ENCODE data around the gene CCDC57. TPM values are rescaled to one million over a fixed set of nuclear protein-coding genes. Genes with fewer than 3 reads are reported as not detected.

CCDC57 gene
- total and polyA plus RNA-seq, 10 donors, result 28.8 to 164 (median 51.9) TPM

GRCh38 chr17:82053130-82053529 lies 159.5 kb downstream of the CCDC57 start:
- intact Hi-C loops (cut with DNase I; ENCODE audit: low total_unique reads), result no loop called here
- Histone ChIP-seq H3K36me3 (peaks cover 0 to 70% (median 48%) of the 10 kb centered on the region in 6 donors), H3K4me3 (peak overlapping the region in 4 of 8 donors; percentile 77 to 94 (median 86)), H3K9me3 (no peaks in the 10 kb centered on the region), H3K4me1 (peaks cover 20 to 85% (median 44%) of the 10 kb centered on the region in 6 donors), H3K27ac (no peak overlapping the region), H3K27me3 (replicated peaks in 1 of 7) (no peaks in the 10 kb centered on the region)
- TF ChIP-seq POLR2AphosphoS5 (IDR thresholded peaks at IDR 0.05), result no peak
- TF ChIP-seq, protein P1, sequence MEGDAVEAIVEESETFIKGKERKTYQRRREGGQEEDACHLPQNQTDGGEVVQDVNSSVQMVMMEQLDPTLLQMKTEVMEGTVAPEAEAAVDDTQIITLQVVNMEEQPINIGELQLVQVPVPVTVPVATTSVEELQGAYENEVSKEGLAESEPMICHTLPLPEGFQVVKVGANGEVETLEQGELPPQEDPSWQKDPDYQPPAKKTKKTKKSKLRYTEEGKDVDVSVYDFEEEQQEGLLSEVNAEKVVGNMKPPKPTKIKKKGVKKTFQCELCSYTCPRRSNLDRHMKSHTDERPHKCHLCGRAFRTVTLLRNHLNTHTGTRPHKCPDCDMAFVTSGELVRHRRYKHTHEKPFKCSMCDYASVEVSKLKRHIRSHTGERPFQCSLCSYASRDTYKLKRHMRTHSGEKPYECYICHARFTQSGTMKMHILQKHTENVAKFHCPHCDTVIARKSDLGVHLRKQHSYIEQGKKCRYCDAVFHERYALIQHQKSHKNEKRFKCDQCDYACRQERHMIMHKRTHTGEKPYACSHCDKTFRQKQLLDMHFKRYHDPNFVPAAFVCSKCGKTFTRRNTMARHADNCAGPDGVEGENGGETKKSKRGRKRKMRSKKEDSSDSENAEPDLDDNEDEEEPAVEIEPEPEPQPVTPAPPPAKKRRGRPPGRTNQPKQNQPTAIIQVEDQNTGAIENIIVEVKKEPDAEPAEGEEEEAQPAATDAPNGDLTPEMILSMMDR (IDR thresholded peaks at IDR 0.05 in 8 of 11, conservative IDR thresholded peaks at IDR 0.05 in 3 of 11), result no peak
- no peak for TF ChIP-seq POLR2A (IDR thresholded peaks at IDR 0.05)
- DNase-seq, result peak; percentile 69
- WGBS, 5 donors, result 86 to 96% (median 92%) methylated on average over 10 to 19 of the region's 19 CpGs

DNA sequence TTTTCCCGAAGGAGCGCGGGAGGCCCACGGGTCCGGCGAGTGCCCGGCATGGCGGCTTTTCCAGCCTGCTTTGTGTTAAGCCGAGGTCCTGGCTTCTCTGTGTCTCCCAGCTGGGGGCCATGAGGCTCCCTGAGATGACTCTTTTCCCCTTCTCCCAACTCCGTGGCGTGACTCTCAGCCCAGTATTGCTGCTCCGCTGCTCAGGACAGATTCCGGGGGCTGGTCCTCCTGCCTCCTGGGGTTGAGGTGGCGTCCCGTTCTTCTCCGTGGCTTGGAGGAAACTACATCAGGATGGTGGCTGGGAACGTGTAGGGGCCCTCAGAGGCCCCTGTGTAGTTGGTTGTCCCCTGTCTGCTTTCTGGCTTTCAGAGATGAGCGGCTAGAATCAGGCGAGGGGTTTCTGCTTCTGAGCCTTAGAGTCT lies 160.0 kb downstream of the CCDC57 start:
- Histone ChIP-seq H3K4me1 (peaks cover 20 to 80% (median 44%) of the 10 kb centered on the region in 6 donors), H3K27ac (peak overlapping the region in 4 of 8 donors; percentile 58 to 83 (median 75)), H3K36me3 (peaks cover 0 to 70% (median 44%) of the 10 kb centered on the region in 6 donors), H3K9me3 (no peaks in the 10 kb centered on the region), H3K4me3 (peak overlapping the region; percentile 54 to 94 (median 78)), H3K27me3 (replicated peaks in 1 of 7) (no peaks in the 10 kb centered on the region)
- no peak for DNase-seq
- WGBS, 5 donors, result 29 to 49% (median 35%) methylated on average over 11 to 19 of the region's 19 CpGs
- TF ChIP-seq, protein P1 (IDR thresholded peaks at IDR 0.05 in 8 of 11, conservative IDR thresholded peaks at IDR 0.05 in 3 of 11), result no peak
- TF ChIP-seq POLR2AphosphoS5 (IDR thresholded peaks at IDR 0.05) (no peak), POLR2A (IDR thresholded peaks at IDR 0.05) (no peak)
- intact Hi-C loops (cut with DNase I; ENCODE audit: low total_unique reads), result no loop called here

DNA sequence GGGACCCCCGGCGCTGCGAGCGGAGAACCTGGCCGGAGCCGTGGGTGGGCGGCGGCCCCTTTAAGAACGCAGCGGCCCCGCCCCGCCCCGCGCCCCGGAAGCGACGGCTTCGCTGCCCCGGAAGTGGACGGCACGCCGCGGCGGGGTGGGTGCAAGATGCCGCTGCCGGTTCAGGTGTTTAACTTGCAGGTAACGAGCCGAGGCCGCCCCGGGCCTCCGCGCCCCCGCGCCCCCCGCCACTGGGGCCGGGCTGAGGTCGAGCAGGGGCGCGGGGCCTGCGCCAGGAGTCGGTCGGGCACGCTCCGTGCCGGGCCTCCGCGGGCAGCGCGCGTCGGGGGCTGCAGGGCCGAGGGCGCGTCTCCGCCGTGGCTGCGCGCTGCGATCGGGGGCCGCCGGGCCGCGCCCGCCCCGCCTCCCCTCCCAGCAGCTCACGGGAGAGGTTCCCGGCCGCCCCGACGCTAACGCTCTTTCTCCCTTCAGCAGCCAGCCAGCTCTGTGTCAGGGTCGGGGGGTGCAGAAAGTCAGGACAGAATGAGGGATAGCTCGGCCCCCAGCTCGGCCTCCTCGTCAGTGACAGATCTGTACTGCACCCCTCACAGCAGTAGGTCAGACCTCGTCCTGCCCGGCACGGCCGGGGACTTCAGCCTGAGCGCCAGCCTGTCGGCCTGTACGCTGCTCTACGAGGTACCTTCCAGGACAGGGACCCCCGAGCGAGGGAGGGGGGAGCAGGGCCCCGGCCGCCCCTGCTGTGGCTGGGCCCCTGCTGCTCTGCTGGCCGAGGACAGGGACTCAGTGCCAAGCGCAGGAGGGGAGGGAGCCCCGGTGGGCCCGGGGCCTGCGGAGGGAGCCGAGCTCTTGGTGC lies 160.6 kb downstream of the CCDC57 start, which contains the start of the genes GPS1 and RFNG:
TSS of gene GPS1 (plus strand) at position 123 of the 862 bp plus-strand sequence. CDS start at position 157, 34 bp downstream.
TSS of gene RFNG (minus strand) at position 36 of the 862 bp plus-strand sequence. CDS start 45 bp downstream, outside the sequence.
- peak within 1 kb of the TSS; percentile 69 to 94 (median 78) for H3K4me3 ChIP-seq
- peak within 1 kb of the TSS in 7 of 8 donors; percentile 46 to 86 (median 70) for H3K27ac ChIP-seq
- peaks cover 20 to 73% (median 42%) of the 10 kb centered on the region in 6 donors for H3K4me1 ChIP-seq
- TF ChIP-seq POLR2A (IDR thresholded peaks at IDR 0.05), result no peak
- peak; percentile 82 to 87 (median 84) for TF ChIP-seq POLR2AphosphoS5 (IDR thresholded peaks at IDR 0.05)
- TF ChIP-seq, protein P1 (IDR thresholded peaks at IDR 0.05 in 8 of 11, conservative IDR thresholded peaks at IDR 0.05 in 3 of 11), result no peak
- WGBS, 5 donors, result 0 to 1% (median 1%) methylated on average over 17 to 94 of the region's 94 CpGs
- H3K36me3 ChIP-seq, result peaks cover 0 to 70% (median 43%) of the 10 kb centered on the region in 6 donors
- DNase-seq, result peak; percentile 96
- intact Hi-C loops (cut with DNase I; ENCODE audit: low total_unique reads), result no loop called here
- no peaks in the 10 kb centered on the region for H3K9me3 ChIP-seq
- no peaks in the 10 kb centered on the region for H3K27me3 ChIP-seq (replicated peaks in 1 of 7)

Small RNA genes within 50 kb of the gene (microRNA-seq; reads per million reads assigned to microRNA genes)
- 0 to 0.72 (median 0.70) reads per million in 3 donors for gene MIR6787

Other genes starting within 250 kb of the CCDC57 start
- gene ASPSCR1, start 235.2 kb downstream of the CCDC57 start, total RNA-seq, result 10 to 100 TPM; 20.2 to 44.5 (median 26.0) TPM
- 10 to 100 TPM; 33.7 to 58.8 (median 55.5) TPM for gene ASPSCR1, start 235.2 kb downstream of the CCDC57 start, polyA plus RNA-seq
- 10 to 100 TPM; 25.4 to 36.0 (median 29.8) TPM for gene CENPX, start 190.0 kb downstream of the CCDC57 start, total RNA-seq
- gene CENPX, start 190.0 kb downstream of the CCDC57 start, polyA plus RNA-seq, result 10 to 100 TPM; 69.4 to 91.8 (median 79.0) TPM
- 10 to 100 TPM in 6 of 7 donors, 1 to 10 TPM in 1; 7.5 to 13.7 (median 11.5) TPM for gene LRRC45, start 189.5 kb downstream of the CCDC57 start, total RNA-seq
- gene LRRC45, start 189.5 kb downstream of the CCDC57 start, polyA plus RNA-seq, result 10 to 100 TPM; 13.6 to 23.4 (median 20.0) TPM
- 1 to 10 TPM in 2 of 7 donors, under 1 TPM in 3, not detected in 2; 0.60 to 1.4 (median 0.66) TPM for gene RAC3, start 181.2 kb downstream of the CCDC57 start, total RNA-seq
- 1 to 10 TPM; 1.0 to 3.4 (median 2.0) TPM for gene RAC3, start 181.2 kb downstream of the CCDC57 start, polyA plus RNA-seq
- gene DCXR, start 175.1 kb downstream of the CCDC57 start, total RNA-seq, result 10 to 100 TPM; 44.2 to 82.5 (median 54.9) TPM
- 10 to 100 TPM; 74.8 to 88.0 (median 87.6) TPM for gene DCXR, start 175.1 kb downstream of the CCDC57 start, polyA plus RNA-seq
- gene RFNG, start 161.0 kb downstream of the CCDC57 start, total RNA-seq, result 10 to 100 TPM; 21.4 to 36.3 (median 26.0) TPM
- 10 to 100 TPM; 24.5 to 42.3 (median 41.5) TPM for gene RFNG, start 161.0 kb downstream of the CCDC57 start, polyA plus RNA-seq
- 10 to 100 TPM; 61.5 to 77.2 (median 66.5) TPM for gene GPS1, start 160.9 kb downstream of the CCDC57 start, total RNA-seq
- 100 to 1,000 TPM in 1 of 3 donors, 10 to 100 TPM in 2; 69.5 to 109 (median 95.4) TPM for gene GPS1, start 160.9 kb downstream of the CCDC57 start, polyA plus RNA-seq
- gene DUS1L, start 147.0 kb downstream of the CCDC57 start, total RNA-seq, result 100 to 1,000 TPM in 3 of 7 donors, 10 to 100 TPM in 4; 76.4 to 114 (median 87.9) TPM
- gene DUS1L, start 147.0 kb downstream of the CCDC57 start, polyA plus RNA-seq, result 100 to 1,000 TPM; 130 to 174 (median 173) TPM
- gene FASN, start 114.6 kb downstream of the CCDC57 start, total RNA-seq, result 10 to 100 TPM; 20.6 to 45.2 (median 22.3) TPM
- gene FASN, start 114.6 kb downstream of the CCDC57 start, polyA plus RNA-seq, result 10 to 100 TPM in 1 of 3 donors, 1 to 10 TPM in 2; 9.3 to 14.7 (median 9.3) TPM
- gene SLC16A3, start 16.2 kb upstream of the CCDC57 start, total RNA-seq, result 100 to 1,000 TPM in 3 of 7 donors, 10 to 100 TPM in 4; 41.7 to 185 (median 91.6) TPM
- 10 to 100 TPM; 11.1 to 28.2 (median 16.5) TPM for gene SLC16A3, start 16.2 kb upstream of the CCDC57 start, polyA plus RNA-seq
- 100 to 1,000 TPM in 5 of 7 donors, 10 to 100 TPM in 2; 74.3 to 216 (median 160) TPM for gene CSNK1D, start 60.9 kb upstream of the CCDC57 start, total RNA-seq
- gene CSNK1D, start 60.9 kb upstream of the CCDC57 start, polyA plus RNA-seq, result 100 to 1,000 TPM in 1 of 3 donors, 10 to 100 TPM in 2; 46.5 to 122 (median 67.2) TPM
- gene CD7, start 104.8 kb upstream of the CCDC57 start, total RNA-seq, result 10 to 100 TPM; 18.9 to 60.1 (median 39.4) TPM
- gene CD7, start 104.8 kb upstream of the CCDC57 start, polyA plus RNA-seq, result 10 to 100 TPM; 14.8 to 24.5 (median 16.1) TPM
- 100 to 1,000 TPM in 1 of 7 donors, 10 to 100 TPM in 6; 55.6 to 141 (median 66.6) TPM for gene SECTM1, start 120.9 kb upstream of the CCDC57 start, total RNA-seq
- gene SECTM1, start 120.9 kb upstream of the CCDC57 start, polyA plus RNA-seq, result 10 to 100 TPM in 1 of 3 donors, 1 to 10 TPM in 2; 6.0 to 15.2 (median 7.0) TPM
- not detected for gene TEX19, start 146.4 kb upstream of the CCDC57 start, total RNA-seq
- not detected for gene TEX19, start 146.4 kb upstream of the CCDC57 start, polyA plus RNA-seq
- 1 to 10 TPM in 1 of 7 donors, under 1 TPM in 4, not detected in 2; 0.26 to 3.1 (median 0.60) TPM for gene UTS2R, start 158.9 kb upstream of the CCDC57 start, total RNA-seq
- not detected for gene UTS2R, start 158.9 kb upstream of the CCDC57 start, polyA plus RNA-seq
- gene HEXD, start 205.5 kb upstream of the CCDC57 start, total RNA-seq, result 10 to 100 TPM; 62.3 to 88.0 (median 73.5) TPM
- gene HEXD, start 205.5 kb upstream of the CCDC57 start, polyA plus RNA-seq, result 100 to 1,000 TPM in 2 of 3 donors, 10 to 100 TPM in 1; 86.3 to 272 (median 257) TPM
- 10 to 100 TPM; 21.3 to 28.1 (median 23.1) TPM for gene OGFOD3, start 205.7 kb upstream of the CCDC57 start, total RNA-seq
- gene OGFOD3, start 205.7 kb upstream of the CCDC57 start, polyA plus RNA-seq, result 10 to 100 TPM; 10.3 to 17.9 (median 12.9) TPM
- gene CYBC1, start 237.9 kb upstream of the CCDC57 start, total RNA-seq, result 100 to 1,000 TPM; 225 to 333 (median 288) TPM
- gene CYBC1, start 237.9 kb upstream of the CCDC57 start, polyA plus RNA-seq, result 100 to 1,000 TPM; 105 to 192 (median 132) TPM
- gene NARF, start 245.9 kb upstream of the CCDC57 start, total RNA-seq, result 100 to 1,000 TPM in 3 of 7 donors, 10 to 100 TPM in 4; 59.5 to 127 (median 93.0) TPM
- gene NARF, start 245.9 kb upstream of the CCDC57 start, polyA plus RNA-seq, result 100 to 1,000 TPM in 2 of 3 donors, 10 to 100 TPM in 1; 75.7 to 117 (median 116) TPM